HG02840 (cell line): ENCODE measurements around the gene SPTAN1.
"Not testable (repeated sequence)": the region's sequence is repeated elsewhere in the genome, so short reads cannot be mapped to it uniquely, and the experiment has no call there.

Experiments
- ATAC-seq: cut with Tn5 transposase; IDR thresholded peaks from one replicate; pipeline ENCODE4 v1.9.1; 2021; ENCODE audit warnings: mild to moderate bottlenecking, moderate library complexity, moderate number of reproducible peaks; ENCODE audit not compliant: unreplicated experiment, low FRiP score

Gene SPTAN1

DNA sequence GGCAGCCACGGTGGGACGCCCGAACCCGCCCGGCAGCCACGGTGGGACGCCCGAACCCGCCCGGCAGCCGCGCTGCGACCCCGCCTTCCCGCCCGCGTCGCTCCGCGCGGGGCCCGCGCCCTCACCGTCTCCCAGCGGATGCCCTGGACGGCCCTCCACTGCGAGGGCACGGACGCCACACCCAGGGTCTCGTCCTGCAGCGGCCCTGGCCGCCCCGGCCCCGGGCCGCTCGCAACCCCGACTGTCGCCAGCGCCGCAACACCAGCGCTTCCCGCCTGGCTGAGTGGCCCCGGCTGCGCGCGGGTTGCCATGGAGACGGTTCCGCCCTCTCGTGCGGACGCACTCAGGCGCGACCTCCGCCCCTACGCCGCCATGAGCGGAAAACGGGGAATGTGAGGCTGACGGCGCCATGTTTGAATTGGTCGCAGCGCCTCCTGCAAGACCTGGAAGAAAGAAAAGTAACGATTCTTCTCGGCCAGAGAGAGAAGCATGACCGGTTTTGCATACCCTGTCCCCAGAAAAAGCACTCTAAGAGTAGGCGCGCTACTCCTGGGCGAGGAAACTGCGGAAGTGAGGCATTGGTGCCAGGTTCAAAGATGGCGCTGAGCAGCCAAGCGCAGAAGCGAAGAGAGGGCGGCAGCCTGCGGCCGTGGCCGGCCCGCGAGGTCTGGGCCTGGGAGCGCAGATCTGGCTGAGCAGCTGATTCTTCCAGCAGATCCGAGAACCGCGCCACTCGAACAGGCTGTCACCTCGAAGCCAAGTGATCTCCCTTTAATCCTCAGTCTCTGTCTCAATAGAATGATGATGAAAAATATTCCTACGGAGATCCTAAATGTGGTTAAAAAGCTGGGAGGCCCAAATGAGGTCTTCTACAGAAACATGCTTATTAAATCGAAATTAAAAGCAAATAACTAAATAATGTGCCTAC, 104.3 kb downstream of the SPTAN1 start, which contains the start of gene DYNC2I2:
TSS of gene DYNC2I2 (minus strand) at position 432 of the 928 bp plus-strand sequence. CDS start at position 311, 121 bp downstream.
- peak; percentile 62 for ATAC-seq

DNA sequence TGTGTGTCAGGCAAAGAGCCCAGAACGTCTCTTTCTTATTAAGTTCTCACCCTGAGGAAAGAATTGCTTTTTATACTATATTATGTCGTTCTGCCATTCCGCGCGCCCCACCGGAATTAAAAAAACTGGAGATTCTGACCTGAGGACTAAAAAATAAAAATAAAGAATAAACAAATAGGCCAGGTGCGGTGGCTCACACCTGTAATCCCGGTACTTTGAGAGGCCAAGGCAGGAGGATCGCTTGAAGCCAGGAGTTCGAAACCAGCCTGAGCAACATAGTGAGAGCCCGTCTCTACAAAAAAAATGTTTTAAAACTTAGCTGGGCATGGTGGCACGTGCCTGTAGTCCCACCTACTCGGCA, 104.9 kb downstream of the SPTAN1 start:
- ATAC-seq: no peak

GRCh38 chr9:128657796-128658195, 105.4 kb downstream of the SPTAN1 start:
- ATAC-seq: no peak

GRCh38 chr9:128666481-128666941, 114.1 kb downstream of the SPTAN1 start:
- ATAC-seq: not testable (repeated sequence)

DNA sequence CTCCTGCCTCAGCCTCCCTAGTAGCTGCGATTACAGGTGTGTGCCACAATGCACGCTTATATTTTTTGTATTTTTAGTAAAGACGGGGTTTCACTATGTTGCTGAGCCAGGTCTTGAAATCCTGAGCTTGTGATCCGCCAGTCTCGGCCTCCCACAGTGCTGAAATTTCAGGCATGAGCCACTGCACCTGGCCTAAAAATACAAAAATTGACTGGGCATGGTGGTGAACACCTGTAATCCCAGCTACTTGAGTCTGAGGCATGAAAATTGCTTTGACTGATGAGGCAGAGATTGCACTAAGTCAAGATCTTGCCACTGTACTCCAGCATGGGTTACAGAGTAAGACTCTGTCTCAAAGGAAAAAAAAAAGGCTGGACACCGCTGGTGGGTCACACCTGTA, 117.4 kb downstream of the SPTAN1 start:
- no peak for ATAC-seq

GRCh38 chr9:128675382-128675781, 123.0 kb downstream of the SPTAN1 start:
- no peak for ATAC-seq

GRCh38 chr9:128677794-128678193, 125.4 kb downstream of the SPTAN1 start:
- ATAC-seq: no peak
